Amniotic epithelial cell (primary cell): ENCODE results near the gene CACNG4.
"Not testable (repeated sequence)": the region's sequence is repeated elsewhere in the genome, so short reads cannot be mapped to it uniquely, and the experiment has no call there.

Experiments
- DNase-seq: peaks from one replicate; pipeline ENCODE4 v3.0.0-alpha.2; 2010; ENCODE audit warnings: low read depth

Gene CACNG4

GRCh38 chr17:67018471-67019434 is 54.2 kb downstream of the CACNG4 start:
- no peak for DNase-seq

DNA sequence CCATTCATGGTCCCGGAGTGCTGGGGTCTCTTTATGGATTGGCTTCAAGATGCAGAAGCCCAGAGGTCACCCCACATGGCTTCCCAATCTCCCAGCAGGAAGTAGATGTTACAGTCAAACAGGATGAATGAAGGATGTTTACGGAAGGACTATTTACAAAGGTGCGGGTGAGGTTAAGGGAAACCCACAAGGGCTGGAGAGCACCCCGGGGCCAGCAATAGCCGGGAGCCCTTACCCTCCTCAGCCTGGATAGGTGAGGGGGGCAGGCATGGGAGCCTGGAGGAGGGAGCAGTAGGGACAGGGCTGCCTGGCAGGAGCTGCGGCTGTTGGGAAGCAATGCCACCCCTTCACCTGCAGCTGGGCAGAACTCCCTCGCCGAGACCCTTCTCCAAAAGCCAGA is 55.3 kb downstream of the CACNG4 start:
- no peak for DNase-seq

DNA sequence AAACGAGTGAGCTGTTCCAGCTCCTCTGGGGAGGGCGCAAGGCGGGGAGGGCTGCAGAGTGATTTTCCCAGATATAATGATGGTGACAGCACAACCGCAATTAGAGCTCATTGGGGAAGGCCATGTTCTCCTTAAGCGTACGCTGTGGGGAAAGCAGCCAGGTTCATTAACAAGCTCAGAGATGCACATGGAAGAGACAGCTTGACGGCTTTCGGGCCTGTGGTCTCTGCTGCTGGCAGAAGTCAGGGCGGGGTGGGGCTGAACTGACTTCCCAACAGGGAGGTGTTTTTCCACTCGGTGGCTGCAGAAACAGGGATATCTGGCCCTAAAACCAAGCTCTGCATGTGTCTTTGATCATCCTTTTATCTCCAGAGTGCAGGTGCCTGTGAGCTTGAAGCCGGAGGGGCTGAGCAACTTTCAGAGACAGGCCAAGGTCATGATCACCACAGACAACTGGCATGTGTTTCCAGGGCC is 55.8 kb downstream of the CACNG4 start:
- no peak for DNase-seq

- no peak for DNase-seq
These were observed 56.7 kb downstream of the CACNG4 start for GRCh38 chr17:67021196-67021595.

- no peak for DNase-seq
These were observed 57.4 kb downstream of the CACNG4 start for GRCh38 chr17:67021743-67022450.

- DNase-seq, result no peak
These were observed 57.9 kb downstream of the CACNG4 start for GRCh38 chr17:67022451-67022810.

- no peak for DNase-seq
These were observed 60.2 kb downstream of the CACNG4 start for GRCh38 chr17:67024736-67025135.

DNA sequence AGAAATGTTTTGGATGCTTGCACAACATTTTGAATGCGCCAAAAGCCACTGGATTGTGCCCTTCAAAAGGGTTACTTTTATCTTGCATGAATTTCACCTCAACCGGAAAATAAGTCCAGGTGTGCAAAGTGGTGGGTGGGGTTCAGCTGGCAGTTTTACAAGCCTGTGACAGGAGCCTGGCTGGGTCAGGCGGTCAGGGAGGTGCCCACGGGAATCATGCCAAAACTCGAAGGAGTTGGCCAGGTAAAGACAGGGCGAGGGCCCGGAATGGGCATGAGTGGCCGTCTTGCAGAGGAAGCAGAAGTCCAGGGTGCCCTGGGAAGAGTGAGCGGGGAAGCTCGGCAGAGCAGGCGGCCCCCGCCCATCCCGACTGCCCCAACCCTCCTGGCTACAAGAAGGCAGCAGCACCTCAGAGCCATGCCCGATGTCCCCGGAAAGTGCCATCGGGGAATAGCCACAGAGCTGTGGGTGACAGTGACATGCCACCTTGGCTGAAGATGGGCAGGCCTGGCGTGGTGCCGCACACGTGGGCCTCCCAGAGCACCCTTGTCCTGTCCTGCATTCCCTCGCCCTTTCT is 60.8 kb downstream of the CACNG4 start:
- no peak for DNase-seq

DNA sequence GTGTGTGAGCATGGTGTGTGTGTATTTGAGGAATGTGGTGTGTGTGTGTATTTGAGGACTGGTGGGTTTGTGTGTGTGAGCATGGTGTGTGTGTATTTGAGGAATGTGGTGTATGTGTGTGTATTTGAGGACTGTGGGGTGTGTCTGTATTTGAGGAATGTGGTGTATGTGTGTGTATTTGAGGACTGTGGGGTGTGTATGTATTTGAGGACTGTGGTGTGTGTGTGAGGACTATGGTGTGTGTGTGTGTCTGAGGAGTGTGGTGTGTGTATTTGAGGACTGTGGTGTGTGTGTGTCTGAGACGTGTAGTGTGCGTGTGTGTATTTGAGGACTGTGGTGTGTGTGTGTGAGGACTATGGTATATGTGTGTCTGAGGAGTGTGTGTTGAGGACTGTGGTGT is 61.8 kb downstream of the CACNG4 start:
- no peak for DNase-seq

DNA sequence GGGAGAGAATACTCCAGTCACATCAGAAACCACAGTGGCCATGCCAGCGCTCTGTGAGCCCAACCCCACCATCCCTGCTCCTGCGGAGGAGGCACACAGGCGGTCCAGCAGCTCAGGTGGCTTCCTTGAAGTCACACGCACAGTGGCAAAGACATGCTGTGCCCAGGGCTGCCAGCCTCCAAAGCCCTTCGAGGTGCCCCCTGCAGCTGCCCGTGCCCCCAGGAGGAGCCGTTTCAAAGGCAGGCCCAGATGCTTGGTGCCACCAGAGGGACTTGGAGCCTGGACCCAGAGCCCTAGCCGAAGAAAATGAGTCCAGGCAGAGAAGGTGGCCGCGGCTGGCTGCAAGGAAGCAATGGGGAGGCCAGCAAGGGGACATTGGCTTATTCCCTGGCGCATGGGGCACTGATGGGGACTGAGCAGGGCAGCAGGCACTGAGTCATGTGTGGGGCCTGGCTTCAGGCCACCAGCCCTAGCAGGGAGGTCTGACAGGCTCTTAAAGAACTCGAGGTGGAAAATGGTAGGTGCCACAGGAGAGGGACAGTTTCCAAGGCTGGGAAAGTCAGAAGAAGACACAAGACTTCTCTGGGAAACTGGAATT is 62.6 kb downstream of the CACNG4 start:
- DNase-seq, result no peak

GRCh38 chr17:67030641-67031040 is 66.1 kb downstream of the CACNG4 start:
- DNase-seq, result no peak

- DNase-seq, result no peak
These were observed 67.9 kb downstream of the CACNG4 start for GRCh38 chr17:67032382-67032781.

DNA sequence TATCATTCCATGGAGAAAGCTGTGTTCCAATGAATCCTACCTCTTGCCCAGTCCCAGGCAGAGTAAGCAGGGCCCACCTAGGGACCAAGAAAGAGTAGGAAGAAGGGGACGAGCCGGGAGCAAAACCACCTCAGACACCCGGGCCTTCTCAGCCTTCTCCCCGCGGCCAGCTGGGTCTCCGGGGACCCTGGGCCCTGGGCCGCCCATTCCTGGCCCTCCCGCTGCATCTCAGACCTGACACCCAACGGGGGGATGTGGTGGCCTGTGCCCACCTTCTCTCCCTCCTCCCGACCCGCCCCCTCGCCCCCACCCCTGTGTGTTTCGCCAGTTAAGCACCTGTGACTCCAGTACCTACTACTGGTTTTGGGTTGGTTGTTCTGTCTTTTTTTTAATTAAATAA is 68.5 kb downstream of the CACNG4 start:
- DNase-seq, result no peak

- DNase-seq, result no peak
These were observed 69.1 kb downstream of the CACNG4 start for GRCh38 chr17:67033613-67034012.

DNA sequence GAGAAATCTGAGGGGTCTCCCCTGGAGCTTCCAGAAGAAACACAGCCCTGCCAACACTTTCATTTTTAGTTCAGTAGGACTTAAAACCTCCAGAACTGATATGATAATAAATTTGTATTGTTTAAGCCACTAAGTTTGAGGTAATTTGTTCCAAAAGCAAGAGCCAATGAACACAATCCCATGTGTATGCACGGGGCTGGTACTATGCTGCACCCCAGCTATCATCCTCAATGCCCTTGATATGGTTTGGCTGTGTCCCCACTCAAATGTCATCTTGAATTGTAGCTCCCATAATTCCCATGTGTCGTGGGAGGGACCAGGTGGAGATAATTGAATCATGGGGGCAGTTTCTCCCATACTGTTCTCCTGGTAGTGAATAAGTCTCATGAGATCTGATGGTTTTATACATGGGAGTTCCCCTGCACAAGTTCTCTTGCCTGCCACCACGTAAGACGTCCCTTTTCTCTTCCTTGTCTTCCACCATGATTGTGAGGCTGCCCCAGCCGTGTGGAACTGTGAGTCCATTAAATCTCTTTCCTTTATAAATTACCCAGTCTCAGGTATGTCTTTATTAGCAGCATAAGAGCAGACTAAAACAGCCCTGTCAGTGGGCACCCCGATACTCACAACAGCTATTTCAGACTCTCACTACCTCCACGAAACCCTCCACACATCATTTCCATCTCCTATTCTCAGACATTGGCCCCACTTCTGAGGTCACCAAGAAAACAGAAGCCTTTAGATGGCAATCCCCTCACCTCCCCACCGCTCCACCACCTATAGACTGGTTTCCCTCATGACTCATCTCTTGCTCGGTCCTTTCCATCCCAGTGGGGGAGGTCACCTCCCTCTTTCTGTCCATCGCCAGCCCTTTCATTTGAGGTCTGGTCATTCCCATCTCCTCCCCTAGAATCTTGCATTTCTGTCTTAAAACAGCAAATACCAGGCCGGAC is 70.9 kb downstream of the CACNG4 start:
- DNase-seq, result no peak

DNA sequence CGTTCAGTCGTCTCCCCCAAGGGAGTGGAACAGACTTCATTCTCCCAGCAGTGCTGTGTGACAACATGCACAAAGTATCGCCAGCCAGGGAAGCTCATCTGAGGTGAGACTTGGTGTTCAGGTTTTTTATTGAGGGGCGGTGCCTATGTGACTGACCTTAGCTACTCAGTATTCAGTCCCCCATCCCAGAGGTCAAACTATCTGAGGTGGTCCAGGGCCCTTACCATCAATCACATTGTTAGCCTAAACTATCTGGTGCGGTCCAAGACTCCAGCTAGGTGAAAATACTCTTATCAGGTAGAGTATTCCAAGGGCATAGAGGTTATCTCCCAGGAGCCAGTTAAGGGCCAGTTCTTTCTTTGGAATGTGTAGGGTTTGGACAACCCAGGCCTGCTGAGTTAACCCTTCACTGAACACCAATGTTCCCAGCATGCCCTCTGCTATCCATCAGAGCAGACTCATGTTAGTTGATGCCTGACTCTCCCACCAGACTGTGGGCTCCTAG is 74.4 kb downstream of the CACNG4 start:
- no peak for DNase-seq

DNA sequence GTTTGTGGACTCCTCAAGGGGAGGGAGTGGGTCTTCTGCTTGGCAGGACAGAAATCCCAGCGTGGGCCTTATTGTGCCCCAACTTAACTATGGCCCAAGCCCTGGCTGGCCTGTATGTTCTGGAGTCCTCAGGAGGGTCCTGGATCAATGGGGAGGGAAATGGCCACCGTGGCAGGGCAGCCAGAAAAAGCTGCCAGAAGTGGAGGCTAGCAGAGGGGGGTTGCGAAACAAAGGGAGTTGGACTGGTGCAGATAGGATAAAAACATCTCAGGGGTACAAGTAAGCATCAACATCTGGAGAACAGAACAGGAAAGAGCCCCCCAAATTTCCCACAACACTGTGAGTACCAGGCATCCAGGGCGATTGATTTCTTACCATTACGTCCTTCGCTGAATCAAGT is 76.1 kb downstream of the CACNG4 start:
- DNase-seq, result no peak

GRCh38 chr17:67041119-67041518 is 76.6 kb downstream of the CACNG4 start:
- DNase-seq, result not testable (repeated sequence)

DNA sequence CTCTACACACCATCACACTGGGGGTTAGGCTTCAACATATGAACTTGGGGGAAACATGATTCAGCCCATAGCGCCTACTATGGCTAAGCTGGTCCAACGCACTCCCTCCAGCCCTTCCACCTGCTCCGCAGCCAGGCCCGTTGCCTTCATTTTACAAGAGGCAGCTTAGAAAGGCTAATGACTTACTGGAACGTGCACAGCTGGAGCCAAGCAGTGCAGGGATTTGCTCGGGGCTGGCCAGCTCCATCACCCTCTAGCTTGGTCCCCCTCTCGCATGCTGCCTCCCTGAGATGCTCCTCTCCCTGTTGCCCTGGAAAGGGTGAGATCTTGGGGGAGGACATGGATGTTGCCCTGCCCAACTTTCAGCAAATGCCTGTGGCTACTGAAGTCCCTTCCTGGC is 77.0 kb downstream of the CACNG4 start:
- no peak for DNase-seq

DNA sequence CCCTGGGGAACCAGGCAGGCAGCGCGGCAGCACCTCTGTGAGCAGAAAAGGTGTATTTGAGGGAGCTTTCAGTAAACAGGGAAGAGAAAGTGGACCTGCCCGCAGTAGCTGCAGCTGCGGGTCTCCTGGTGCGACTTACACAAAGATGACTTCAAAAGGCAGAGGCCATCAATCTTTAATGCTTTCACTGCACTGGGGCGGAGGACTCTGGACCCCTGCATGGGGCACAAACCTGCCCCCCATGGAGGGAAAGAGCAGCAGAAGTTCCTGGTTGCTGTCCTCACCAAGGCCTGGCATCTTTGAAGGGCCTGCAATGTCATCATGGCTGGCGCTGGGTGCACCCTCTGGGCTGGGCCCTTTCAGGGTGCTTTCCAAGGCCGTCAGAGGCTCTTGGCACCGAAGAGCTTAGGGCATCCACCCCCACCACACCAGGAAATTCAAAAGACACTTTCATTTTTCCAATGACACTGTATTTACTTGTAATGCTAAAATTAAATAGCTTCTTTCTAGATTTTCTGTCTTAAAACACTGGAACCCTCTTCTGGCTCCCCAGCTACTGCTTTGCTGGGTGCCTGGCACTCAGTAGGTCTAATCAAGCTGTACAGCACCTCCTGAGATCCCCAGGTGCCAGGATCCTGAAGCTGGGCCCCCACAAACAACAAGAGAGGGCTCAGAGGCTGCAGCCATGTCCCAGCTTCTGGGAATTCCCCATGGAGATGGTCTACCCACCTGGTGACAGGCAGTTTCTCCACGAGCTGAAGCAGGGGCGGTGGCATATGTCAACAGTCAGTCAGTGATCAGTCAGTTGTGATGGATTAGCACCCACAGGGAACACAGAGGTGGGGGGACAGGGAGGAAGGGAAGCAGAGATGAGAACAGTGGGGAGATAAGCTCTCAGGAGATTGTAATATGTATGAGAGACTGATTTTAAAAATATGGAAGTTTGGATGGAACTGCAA is 77.7 kb downstream of the CACNG4 start:
- DNase-seq, result no peak
